Measurements from ENCODE around the gene TMLHE. TPM values are rescaled to one million over a fixed set of nuclear protein-coding genes. Genes with fewer than 3 reads are reported as not detected.

TMLHE gene
- total and polyA plus RNA-seq, 12 donors: 9.6 to 55.1 (median 46.7) TPM

DNA sequence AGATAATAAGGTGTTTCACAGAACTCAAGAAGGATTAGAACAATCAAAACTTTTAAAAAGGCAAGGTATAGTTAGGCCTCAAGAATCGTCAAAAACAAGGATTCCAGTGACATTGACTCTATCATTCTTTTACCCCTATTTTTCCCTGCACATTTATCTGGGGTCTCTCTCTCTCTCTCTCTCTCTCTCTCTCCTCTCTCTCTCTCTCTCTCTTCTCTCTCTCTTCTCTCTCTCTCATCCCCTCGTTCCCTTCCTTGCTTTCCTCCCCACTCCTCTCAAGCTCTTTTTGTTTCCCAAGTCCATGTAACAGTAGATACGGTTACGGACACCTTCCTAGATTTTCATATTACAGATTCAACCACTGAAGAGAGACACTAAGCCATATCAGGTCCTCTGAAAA is 3.2 kb upstream of the TMLHE start:
- DNase-seq: no peak
- Histone ChIP-seq H3K36me3 (no peaks in the 10 kb centered on the region), H3K27ac (no peak overlapping the region), H3K4me1 (peaks cover 0 to 15% (median 6%) of the 10 kb centered on the region in 9 donors), H3K9me3 (peaks cover 0 to 9% (median 0%) of the 10 kb centered on the region in 11 donors), H3K27me3 (no peaks in the 10 kb centered on the region), H3K4me3 (no peak overlapping the region)
- no peak for ATAC-seq
- WGBS, 2 donors: 88 to 89% methylated on average over 2 to 4 of the region's 4 CpGs
- TF ChIP-seq, protein P1, sequence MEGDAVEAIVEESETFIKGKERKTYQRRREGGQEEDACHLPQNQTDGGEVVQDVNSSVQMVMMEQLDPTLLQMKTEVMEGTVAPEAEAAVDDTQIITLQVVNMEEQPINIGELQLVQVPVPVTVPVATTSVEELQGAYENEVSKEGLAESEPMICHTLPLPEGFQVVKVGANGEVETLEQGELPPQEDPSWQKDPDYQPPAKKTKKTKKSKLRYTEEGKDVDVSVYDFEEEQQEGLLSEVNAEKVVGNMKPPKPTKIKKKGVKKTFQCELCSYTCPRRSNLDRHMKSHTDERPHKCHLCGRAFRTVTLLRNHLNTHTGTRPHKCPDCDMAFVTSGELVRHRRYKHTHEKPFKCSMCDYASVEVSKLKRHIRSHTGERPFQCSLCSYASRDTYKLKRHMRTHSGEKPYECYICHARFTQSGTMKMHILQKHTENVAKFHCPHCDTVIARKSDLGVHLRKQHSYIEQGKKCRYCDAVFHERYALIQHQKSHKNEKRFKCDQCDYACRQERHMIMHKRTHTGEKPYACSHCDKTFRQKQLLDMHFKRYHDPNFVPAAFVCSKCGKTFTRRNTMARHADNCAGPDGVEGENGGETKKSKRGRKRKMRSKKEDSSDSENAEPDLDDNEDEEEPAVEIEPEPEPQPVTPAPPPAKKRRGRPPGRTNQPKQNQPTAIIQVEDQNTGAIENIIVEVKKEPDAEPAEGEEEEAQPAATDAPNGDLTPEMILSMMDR (IDR thresholded peaks at IDR 0.05): no peak
- intact Hi-C loops (cut with DNase I): loop anchor here in 1 of 10 donors (10.0 kb wide), 1 partner anchor 149 kb away; no protein-coding TSS in a partner anchor

- Histone ChIP-seq H3K27ac (no peak overlapping the region), H3K36me3 (no peaks in the 10 kb centered on the region), H3K4me3 (no peak overlapping the region), H3K4me1 (peaks cover 0 to 17% (median 6%) of the 10 kb centered on the region in 9 donors), H3K9me3 (peaks cover 0 to 9% (median 0%) of the 10 kb centered on the region in 11 donors), H3K27me3 (no peaks in the 10 kb centered on the region)
- intact Hi-C loops (cut with DNase I): loop anchor here in 1 of 10 donors (10.0 kb wide), 1 partner anchor 151 kb away; no protein-coding TSS in a partner anchor
- DNase-seq: no peak
- no peak for ATAC-seq
- TF ChIP-seq, protein P1 (IDR thresholded peaks at IDR 0.05): no peak
These were observed 1.3 kb upstream of the TMLHE start for GRCh38 chrX:155613927-155614559.

GRCh38 chrX:155611302-155611701 is 1.4 kb downstream of the TMLHE start:
- no peaks in the 10 kb centered on the region for H3K27me3 ChIP-seq
- no peaks in the 10 kb centered on the region for H3K36me3 ChIP-seq
- H3K9me3 ChIP-seq: peaks cover 0 to 10% (median 0%) of the 10 kb centered on the region in 11 donors
- TF ChIP-seq, protein P1 (IDR thresholded peaks at IDR 0.05): no peak
- DNase-seq (no peak), ATAC-seq (no peak)
- peak overlapping the region in 8 of 10 donors; percentile 88 to 96 (median 96) for H3K27ac ChIP-seq
- peak overlapping the region in 8 of 10 donors; percentile 59 to 88 (median 75) for H3K4me3 ChIP-seq
- 21 to 35% methylated on average over 2 of the region's 2 CpGs for WGBS, 2 donors
- intact Hi-C loops (cut with DNase I): loop anchor here in 1 of 10 donors (10.0 kb wide), 1 partner anchor 153 kb away; no protein-coding TSS in a partner anchor
- H3K4me1 ChIP-seq: peaks cover 0 to 17% (median 6%) of the 10 kb centered on the region in 9 donors

- intact Hi-C loops (cut with DNase I): no loop called here
- peaks cover 0 to 91% (median 34%) of the 10 kb centered on the region in 11 donors for H3K9me3 ChIP-seq
- TF ChIP-seq, protein P1 (IDR thresholded peaks at IDR 0.05): no peak
- no peak overlapping the region for H3K27ac ChIP-seq
- H3K36me3 ChIP-seq: peaks cover 0 to 12% (median 0%) of the 10 kb centered on the region in 9 donors
- H3K4me3 ChIP-seq: no peak overlapping the region
- DNase-seq: no peak
- no peaks in the 10 kb centered on the region for H3K4me1 ChIP-seq
- no peaks in the 10 kb centered on the region for H3K27me3 ChIP-seq
- no peak for ATAC-seq
These were observed 19.8 kb downstream of the TMLHE start for GRCh38 chrX:155592981-155593380.

Data from heart right ventricle (tissue), 16 donors.